Activated CD8-positive, alpha-beta memory T cell treated with anti-CD3 and anti-CD28 coated beads, Interleukin-2, amount 50 U/mL, for 1 hour (primary cell): ENCODE results near the gene COX8A.
"Not testable (repeated sequence)": the region's sequence is repeated elsewhere in the genome, so short reads cannot be mapped to it uniquely, and the experiment has no call there.

ENCODE experiments used
- DNase-seq: peaks from one replicate; pipeline ENCODE4 v3.0.0-alpha.2; 2020; ENCODE audit errors: extremely low read depth

Gene COX8A, protein sequence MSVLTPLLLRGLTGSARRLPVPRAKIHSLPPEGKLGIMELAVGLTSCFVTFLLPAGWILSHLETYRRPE

DNA sequence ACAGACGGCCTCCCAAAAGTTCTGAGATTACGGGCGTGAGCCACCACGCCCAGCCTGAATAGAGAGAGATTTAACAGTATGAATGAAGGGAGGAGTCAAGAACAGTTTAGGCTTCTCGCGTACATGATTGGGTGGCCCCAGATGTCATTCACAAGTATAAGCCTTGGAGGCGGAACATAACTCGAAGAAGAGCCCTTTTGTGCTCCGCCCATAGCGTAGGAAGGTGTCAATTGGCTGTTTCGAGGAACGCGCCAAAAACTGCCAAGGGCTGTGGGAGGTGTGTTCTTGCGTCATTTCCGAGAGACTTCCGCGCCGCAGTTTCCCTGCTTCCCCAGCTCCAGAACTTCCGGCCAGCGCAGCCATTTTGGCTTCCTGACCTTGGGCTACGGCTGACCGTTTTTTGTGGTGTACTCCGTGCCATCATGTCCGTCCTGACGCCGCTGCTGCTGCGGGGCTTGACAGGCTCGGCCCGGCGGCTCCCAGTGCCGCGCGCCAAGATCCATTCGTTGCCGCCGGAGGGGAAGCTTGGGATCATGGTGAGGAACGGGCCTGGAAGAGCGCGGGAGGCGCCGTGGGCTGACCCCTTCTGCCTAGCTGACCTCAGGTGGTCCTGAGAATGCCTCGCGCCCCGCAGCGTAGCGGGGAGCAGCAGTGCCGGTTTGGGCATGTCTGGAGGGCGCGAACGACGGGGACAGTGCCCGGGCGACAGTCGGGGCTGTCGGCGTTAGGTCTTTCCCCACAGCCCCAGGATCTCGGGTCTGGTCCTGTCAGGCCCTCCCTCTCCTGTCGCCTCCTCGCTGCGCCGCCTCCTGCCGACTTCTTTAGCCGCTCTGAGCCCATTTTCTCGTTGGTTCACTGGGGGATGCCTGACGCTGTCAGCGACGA, at the start of gene COX8A:
Gene COX8A, plus strand, starts transcription at position 362 of the 885 bp plus-strand sequence. Its CDS starts 61 bp downstream, at position 423.
- peak; percentile 93 for DNase-seq

DNA sequence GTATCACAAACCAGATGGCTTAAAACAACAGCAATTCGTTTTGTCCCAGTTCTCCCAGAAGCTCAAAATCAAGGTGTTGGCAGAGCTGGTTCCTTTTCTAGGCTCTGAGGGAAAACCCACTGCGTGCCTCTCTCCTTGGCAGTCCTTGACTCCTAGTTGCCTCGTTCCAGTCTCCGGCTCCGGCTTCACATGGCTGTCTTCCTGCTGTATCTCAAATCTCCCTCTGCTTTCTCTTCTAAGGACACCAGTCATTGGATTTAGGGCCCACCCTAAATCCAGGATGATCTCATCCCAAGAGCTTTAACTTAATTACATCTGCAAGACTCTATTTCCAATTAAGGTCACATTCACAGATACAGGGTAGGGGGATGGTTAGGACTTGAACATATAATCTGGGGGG, 44.8 kb upstream of the COX8A start:
- no peak for DNase-seq

DNA sequence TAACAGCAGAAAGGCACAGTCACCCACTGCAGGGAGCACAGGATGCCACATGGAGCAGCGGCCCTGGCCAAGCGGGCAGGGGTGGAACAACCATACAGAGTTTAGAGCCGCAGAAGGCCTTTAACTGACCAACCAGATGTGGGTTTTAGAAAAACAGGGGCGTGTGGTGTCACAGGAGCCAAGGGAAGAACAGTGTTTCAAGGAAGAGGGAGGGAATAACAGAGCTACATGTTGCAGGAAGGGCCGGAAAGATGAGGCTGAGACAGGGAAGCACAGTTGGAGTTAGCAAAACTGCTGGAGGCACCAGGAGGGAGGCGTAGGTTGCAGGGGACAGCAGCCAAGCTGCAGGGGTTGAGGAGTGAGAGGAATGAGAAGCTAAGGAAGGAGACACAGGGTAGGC, 43.4 kb upstream of the COX8A start:
- DNase-seq: no peak

DNA sequence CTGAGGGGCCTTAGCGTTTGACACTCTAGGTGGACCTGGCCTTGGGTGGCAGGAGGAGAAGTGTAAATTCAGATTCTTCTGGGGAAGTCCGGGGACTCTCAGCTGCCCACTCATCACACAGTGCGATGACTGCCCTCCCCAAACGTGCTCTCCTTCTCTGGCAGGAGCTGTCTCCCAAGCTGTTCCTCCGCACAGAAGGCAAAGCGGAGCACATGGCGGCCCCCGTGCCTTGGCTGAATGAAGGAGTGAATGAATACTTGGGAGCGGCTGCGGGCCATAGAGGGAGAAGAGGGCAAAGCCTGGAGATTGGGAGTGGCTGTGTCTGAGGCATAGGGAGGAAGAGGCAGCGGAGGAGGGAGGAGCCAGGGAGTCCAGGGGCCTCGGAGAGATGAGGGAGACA, 42.5 kb upstream of the COX8A start:
- DNase-seq: no peak

DNA sequence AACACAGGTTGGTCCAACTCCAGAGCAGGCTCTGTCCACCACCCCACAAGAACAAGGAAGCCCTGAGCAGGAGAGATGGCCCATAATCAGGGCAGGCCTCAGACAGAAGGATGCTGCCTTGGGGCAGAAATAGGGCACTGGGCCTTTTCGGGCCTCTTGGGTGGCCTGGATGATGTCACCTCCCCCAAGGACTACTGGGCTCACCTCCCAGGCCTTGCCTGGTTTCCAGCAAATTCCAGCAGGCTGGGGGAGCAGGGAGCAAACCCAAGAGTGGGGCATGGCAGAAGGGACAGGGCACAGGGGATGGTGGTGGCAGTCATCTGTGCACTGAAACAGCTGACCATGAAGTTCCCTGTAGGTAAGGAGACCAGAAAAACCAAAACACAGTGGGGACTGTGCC, 41.0 kb upstream of the COX8A start:
- no peak for DNase-seq

DNA sequence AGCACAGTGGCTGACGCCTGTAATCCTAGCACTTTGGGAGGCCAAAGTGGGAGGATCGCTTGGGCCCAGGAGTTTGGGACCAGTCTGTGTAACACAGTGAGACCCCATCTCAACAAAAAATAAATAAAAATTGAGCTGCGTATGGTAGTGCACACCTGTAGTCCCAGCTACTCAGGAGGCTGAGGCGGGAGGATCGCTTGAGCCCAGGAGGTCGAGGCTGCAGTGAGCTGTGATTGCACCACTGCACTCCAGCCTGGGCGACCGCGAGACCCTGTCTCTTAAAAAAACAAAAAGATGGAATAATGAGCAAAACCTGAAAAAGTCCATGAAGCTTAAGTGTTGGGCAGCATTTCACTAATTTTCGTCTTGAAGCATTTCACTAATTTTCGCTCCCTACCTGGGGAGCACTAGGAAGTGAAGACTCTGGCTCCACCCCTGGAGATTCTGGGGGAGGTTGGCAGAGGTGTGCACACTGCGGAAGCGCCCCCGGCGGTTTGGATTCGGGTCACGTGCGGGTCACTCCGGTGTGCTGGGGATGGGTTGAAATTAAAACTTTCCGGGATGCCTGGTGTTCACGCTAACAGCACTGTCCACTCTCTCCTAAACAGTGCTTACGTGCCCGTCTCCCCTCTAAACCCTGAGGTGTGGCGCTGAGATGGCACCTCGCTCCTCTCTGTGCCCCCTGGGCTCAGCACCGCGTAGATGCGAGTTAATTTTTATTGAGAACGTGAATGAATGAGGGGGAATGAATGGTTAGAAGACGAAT, 36.5 kb upstream of the COX8A start:
- DNase-seq: no peak

DNA sequence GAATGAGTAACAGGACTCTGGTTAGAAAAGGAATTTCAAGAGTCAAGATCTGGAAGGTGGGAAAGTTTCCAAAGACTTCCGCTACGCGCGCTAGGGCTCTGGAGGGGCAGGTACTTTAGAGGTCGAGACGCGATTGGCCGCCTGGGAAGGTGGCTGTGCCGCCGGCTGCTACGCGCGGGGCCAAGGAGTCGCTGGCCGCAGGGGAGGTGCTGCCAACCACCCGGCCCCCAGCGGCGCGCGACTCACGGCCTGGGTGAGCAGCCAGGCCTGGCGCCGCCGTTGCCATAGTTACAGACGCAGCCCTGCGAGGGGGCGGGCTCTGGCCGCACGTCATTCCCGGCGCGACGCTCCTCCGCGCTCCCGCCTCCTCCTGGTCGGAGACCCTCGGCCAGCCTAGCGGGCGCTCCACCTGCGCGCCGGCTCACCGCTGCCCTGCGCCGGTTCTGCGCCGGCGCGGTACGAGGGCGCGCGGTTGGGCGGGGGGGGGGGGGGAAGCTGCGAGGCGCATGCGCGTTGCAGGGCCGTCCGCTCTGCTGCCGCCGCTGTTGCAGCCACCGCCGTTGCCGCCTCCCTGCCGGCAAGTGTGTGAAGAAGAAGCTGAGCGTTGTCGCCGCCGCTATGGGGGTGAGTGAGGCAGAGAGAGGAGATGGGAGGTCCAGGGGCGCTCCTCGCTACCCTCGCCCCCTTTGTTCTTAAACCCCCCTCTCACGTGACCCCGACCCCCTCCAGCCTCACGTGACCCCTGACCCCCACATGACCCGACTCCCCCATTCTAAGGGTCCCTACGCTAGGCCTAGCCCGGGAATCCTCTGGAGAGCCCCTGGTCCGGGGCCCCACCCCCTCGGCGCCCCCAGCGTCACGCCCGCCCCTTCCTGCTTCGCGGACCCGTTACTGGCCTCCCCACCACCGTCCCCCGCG, 35.7 kb upstream of the COX8A start, which contains the start of gene NAA40:
Gene NAA40, plus strand, starts transcription at position 524 of the 918 bp plus-strand sequence. Its CDS starts 95 bp downstream, at position 619.
- peak; percentile 87 for DNase-seq

DNA sequence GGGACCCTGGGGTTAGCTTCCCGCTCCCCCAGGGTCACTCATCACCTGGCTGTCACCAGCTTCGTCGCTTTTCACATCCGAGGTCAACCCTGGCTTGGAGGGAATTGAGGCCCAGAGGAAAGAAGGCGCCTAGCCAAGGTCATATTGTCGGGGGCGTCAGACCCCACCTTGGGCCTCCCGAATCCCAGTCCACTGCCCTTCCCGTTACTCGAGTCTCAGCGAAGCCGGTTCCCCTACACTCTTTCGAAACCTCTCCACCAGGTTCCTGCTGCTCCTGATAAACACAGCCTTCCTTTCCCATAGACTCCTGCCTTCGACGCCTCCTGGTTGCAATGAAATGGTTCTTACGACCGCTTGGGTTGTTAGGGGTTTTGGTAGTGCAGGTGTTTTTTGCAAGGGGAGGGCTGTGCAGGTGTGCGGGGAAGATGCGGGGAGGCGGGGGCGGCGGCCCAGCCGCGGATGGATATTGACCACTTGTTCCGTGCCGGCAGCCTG, 35.0 kb upstream of the COX8A start:
- no peak for DNase-seq

DNA sequence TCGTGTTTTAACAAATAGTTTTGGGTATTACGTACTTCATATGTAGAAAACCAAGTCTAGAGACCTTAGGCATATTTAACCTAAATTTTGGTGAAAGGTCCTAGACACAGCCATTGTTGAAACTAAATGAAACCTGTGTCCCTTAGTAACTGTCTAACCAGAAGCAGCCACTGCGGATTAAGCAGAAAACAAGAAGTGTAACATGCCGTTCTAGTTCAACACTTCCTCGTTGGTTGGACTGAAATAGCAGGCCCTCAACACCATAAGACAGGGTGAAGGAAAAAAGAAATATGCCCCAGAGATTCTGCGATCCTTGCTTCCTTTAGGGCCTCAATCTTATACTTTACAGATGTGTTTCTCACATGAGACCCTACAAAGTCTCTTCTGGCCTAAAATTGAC, 33.6 kb upstream of the COX8A start:
- no peak for DNase-seq

DNA sequence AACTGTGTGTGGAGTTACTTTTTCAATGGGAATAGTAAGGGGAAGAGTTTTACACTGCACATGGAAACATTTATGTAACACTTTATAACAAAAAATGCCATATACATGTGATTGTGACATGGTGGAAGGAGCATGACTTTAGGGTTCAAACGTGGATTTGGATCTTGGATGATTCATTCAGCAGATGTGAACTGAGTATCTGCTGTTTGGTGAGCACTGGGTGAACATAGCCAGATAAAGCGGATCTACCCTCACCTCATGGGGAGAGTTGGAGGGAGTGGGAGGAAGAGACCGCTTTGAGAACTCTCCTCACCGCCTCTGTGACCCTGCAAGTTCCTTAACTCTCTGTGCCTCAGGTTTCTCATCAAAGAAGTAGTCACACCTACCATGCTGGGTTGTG, 32.5 kb upstream of the COX8A start:
- DNase-seq: no peak

DNA sequence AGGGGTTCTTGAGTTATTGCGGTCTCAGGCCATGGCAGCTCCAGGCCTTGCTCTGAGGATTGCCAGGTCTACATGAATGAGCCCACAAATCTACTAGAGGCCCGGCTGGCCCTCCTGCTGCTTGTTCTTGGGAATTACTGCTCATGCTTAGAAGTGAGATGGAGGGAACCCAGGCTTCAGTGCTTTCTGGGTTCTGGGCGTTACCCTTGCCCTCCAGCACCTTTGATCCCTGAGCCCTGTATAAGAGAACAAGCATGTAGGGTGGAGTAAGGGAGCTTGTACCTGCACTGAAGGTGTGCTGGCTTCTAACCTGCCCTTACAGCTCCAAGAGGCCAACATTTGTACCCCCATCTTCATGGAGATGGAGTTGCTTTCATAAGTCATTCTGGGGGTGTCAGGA, 31.6 kb upstream of the COX8A start:
- no peak for DNase-seq

DNA sequence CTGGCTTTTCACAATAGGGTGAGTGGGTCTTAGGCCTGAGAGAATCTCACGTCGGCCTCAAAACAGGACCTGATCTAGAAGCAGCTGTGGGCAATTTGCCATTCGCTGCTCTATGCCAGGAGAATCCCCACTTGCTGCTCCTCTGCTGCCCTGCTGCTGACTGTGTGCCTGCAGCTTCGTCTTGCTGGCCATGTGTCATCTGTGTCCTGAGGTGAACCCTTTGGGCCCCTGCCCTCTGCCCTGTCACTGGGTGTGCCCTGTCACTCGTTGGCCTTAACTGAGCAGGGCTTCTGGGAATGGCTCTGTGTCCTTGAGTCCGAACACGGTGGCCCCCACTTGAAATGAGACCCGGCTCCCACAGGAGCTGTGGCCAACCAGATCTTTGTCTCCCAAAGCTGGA, 29.4 kb upstream of the COX8A start:
- DNase-seq: no peak

DNA sequence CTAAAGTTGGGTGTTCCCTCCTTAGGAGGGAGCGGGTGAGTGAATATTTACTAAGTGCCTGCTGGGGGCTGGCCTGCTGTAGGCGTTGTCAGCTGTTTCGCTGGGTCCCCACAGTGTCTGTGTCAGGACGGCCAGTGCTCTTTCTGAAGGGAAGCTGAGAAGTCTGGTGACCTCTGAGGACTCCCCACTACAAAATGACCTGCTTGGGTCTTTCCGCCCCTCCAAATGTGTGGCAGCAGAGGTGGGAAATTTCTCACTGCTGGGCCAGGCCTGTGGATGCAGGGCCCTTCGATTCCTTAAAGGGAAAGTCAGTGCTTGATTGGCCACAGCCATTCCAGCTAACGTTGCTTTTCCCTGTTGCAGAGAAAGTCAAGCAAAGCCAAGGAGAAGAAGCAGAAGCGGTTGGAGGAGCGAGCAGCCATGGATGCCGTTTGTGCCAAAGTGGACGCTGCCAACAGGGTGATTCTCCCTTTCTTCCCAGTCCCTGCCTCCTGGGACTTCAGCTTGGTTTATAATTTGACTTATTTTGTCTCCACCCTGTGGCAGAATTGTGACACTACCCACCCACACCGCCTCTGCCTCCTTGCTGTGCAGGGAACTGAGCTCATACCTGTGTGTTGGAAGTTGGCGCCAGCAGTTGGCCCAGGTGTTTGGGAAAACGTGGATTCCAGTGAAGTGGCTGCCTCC, 28.8 kb upstream of the COX8A start:
- DNase-seq: no peak

DNA sequence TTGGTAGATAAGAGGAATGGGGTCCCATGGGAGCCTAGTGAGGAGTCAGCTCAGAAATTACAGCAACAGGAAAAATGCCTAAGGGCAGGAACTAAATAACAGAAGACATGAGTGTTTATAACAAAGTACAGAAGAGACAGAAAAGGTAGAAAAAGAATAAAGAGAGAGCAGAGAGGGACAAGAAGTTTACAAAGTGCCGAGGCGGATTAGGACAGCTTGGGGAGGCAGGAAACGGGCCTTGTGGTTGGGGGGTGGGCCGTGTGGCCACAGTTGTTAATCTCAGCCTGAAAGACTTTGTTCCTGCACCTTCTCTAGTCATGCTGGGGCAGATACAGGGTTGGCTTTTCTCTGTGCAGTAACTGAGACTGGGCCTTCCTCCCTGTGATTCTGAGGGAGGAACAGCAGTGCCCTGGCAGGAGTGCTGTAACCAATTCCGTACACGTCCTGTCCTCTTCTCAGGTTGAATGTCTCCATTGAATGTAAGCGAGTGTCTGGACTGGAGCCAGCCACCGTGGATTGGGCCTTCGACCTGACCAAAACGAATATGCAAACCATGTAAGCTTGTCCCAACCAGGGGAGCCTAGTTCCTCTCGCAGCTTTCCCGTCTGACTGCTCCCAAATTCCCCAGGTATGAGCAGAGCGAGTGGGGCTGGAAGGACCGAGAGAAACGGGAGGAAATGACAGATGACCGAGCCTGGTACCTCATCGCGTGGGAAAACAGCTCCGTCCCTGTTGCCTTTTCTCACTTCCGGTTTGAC, 22.5 kb upstream of the COX8A start:
- DNase-seq: no peak

DNA sequence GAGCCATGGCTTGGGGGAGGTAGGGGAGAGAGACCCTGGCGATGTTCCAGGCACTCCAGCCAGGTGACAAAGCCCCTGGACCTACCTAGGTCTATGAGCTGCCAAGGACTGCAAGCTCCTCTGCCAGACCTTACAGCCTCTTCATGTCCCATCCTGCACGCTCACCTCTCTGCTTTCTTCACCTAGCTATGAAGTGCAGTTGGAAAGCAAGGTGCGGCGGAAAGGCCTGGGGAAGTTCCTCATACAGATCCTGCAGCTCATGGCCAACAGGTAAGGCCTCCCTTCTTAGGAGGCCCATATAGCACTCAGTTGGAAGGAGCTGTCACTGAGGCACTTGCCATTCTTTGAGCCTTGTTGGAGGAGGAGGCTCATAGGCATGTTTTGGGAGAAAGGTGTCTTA, 21.9 kb upstream of the COX8A start:
- no peak for DNase-seq

DNA sequence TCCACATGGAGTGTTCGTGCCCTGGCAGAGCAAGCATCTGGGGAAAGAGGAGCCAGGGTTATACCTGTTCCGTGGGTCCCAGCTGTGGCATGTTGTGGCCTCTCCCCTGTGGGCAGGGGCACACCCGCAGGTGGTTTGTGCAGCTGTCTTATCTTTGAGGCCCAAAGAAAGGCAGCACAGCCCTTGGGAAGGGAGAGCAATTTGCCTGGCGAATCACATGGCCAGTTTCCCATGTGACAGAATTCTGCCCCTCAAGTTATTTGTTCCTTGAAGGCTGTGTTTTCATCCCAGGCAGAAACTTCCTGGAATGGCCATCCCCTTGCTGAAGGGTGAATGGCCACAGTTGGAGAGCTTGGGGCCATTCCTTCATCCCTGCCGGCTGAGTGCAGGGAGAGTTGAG, 16.4 kb upstream of the COX8A start:
- no peak for DNase-seq

DNA sequence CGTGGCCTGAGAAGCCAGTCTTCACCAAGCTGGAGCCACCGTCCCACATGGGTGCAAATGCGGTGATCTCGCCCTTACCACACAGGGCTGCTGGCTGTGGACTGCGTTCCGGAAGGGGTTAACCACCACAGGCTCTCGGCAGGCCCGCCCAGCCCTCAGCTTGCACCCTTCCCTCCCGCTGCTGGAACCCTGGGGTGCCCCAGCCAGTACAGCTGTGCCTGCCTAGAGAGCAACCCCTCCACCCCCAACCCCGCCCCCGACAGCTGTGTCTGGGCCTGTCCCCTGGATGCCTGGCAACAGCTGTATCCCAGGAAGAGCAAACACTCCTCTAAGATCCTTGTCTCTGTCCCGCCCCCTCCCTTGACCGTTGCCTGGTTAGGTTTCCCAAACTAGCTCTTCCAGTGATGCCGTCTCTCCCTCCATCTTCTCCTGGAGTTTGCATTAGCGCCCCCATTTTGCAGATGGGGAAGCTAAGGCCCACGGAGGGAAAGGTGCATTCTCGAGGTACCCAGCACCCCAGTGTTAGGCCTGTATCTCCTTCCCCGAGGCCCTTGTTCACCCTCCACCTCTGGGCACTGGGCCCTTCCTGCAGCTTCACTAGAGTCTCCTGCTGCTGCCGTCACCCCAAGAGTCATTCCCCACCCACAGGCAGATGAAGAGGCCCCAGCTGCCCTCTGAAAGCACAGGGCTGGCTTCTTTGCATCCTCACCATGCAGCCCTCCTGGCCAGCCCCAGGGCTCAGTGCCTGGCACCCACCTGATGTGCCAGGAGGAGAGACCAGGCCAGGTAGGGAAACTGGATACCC, 12.6 kb upstream of the COX8A start:
- DNase-seq: no peak

DNA sequence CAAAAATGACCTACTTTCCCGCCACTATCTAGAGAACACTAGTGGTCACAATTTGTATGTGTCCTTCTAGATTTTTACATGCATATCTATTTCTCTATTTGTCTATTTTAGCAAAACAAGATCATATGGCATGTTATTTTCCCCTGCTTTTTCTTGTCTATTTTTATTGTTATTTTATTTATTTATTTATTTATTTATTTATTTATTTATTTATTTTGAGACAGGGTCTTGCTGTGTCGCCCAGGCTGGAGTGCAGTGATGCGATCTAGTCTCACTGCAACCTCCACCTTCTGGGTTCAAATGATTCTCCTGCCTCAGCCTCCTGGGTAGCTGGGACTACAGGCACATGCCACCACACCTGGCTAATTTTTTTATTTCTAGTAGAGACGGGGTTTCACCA, 10.5 kb upstream of the COX8A start:
- DNase-seq: not testable (repeated sequence)

DNA sequence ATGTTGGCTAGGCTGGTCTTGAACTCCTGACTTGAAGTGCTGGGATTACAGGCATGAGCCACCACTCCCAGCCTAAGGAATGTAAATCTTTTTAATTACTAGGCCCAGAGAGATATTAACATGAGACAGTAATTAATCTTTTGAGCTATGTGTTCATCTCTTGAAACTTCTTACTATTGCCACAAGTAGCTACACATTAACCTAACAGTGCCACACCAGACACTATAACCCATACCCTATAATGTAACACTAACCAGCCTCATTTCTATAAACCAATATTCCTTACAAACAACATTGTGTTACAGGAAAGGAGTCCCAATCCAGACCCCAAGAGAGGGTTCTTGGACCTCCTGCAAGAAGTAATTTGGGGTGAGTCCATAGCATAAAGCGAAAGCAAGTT, 8.0 kb upstream of the COX8A start:
- no peak for DNase-seq
